AG09309 (cell line): Measurements from ENCODE around the gene ANKRD10.

Experiments used
- DNase-seq: peaks from one replicate; pipeline ENCODE4 v3.0.0-alpha.2; 2010; ENCODE audit warnings: low read depth
- H3K4me3 ChIP-seq: 2 replicates; pipeline ENCODE4 v1.5.1; 2011; ENCODE audit warnings: mild to moderate bottlenecking, low read depth, low read length, moderate library complexity; ENCODE audit not compliant: control insufficient read depth
- TF ChIP-seq, protein P1 (sequence below): IDR thresholded peaks from 2 replicates; pipeline ENCODE4 v1.5.1; 2011; ENCODE audit warnings: mild to moderate bottlenecking, low read depth, low read length, inconsistent platforms; ENCODE audit not compliant: insufficient read depth, control insufficient read depth; ENCODE audit errors: missing control alignments

Gene ANKRD10

DNA sequence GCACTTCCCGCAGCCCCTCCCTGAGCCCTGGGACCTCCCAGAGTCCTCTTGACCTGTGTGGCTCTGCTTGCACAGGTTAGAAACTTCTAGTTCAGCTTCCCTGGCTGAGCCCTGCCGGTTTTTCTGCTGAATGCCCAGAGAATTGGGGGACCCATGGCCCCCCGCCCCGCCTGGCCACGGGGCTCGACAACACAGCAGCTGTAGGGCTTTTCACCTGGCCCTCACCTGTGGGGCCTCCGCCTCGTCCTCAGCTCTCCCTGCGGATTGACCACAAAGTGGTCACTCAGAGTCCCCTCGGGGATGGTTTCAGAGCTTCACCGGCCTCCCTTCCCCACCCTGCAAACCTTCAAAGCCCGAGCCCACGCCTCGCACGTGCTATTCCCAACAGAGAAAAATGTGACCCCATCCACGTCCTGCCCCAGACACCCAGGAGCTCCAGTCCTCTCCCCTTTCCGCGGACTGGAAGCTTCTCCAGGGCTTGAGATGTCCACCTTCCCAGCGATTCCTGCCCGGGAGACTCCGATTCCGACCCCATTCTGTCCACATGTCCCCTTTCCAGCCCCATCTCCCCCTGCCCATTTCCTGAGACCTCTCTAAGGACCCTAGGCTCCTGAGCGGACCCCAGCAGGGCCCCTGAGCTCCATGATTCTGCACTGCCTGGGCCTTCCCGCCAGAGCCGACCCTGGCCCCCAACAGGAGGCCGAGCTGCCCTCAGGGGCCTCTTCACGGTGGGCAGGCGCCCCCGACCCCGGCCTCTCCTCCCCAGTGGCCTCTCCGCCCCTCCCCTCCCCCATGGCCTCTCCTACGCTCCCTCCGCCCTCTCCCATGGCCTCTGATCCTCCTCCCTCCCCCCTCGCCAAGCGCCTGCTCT lies 41.9 kb downstream of the ANKRD10 start:
- H3K4me3 ChIP-seq, result no peak overlapping the region
- TF ChIP-seq, protein P1, sequence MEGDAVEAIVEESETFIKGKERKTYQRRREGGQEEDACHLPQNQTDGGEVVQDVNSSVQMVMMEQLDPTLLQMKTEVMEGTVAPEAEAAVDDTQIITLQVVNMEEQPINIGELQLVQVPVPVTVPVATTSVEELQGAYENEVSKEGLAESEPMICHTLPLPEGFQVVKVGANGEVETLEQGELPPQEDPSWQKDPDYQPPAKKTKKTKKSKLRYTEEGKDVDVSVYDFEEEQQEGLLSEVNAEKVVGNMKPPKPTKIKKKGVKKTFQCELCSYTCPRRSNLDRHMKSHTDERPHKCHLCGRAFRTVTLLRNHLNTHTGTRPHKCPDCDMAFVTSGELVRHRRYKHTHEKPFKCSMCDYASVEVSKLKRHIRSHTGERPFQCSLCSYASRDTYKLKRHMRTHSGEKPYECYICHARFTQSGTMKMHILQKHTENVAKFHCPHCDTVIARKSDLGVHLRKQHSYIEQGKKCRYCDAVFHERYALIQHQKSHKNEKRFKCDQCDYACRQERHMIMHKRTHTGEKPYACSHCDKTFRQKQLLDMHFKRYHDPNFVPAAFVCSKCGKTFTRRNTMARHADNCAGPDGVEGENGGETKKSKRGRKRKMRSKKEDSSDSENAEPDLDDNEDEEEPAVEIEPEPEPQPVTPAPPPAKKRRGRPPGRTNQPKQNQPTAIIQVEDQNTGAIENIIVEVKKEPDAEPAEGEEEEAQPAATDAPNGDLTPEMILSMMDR, result no peak
- no peak for DNase-seq

DNA sequence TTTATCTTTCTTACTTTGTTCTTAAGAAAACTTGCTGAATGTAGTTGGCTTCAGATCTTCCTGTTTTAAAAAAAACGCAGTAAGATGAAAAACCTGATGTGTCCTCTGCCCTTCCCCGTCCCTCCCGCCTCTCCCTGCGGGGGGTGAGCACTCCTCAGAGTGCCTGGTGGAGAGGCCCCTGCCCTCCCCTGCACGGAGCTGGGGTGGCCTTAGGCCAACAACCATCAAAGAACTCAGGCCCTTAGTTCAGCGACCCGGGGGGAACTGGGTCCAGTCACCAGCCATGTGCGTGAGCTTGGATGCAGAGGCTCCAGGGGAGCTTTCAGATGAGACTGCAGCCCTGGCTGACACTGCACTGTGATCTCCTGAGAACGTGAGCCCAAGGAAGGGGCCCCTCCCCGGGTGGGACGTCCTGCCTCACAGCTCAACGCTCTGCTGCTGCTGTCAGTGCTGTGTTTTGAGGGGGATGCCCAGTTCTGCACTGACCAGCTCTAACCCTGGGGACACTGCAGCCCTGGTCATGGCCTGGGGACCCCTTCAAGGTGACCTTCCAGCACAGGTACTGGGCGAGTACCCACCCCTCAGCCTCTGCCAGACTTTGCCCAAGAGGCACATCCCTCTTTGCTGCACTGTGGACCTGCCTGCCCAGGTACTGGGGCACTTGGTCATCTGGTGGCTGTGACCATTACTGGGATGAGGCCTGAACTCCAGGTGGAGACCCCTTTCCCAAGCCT lies 42.7 kb downstream of the ANKRD10 start:
- H3K4me3 ChIP-seq, result no peak overlapping the region
- no peak for DNase-seq
- TF ChIP-seq, protein P1, result no peak

DNA sequence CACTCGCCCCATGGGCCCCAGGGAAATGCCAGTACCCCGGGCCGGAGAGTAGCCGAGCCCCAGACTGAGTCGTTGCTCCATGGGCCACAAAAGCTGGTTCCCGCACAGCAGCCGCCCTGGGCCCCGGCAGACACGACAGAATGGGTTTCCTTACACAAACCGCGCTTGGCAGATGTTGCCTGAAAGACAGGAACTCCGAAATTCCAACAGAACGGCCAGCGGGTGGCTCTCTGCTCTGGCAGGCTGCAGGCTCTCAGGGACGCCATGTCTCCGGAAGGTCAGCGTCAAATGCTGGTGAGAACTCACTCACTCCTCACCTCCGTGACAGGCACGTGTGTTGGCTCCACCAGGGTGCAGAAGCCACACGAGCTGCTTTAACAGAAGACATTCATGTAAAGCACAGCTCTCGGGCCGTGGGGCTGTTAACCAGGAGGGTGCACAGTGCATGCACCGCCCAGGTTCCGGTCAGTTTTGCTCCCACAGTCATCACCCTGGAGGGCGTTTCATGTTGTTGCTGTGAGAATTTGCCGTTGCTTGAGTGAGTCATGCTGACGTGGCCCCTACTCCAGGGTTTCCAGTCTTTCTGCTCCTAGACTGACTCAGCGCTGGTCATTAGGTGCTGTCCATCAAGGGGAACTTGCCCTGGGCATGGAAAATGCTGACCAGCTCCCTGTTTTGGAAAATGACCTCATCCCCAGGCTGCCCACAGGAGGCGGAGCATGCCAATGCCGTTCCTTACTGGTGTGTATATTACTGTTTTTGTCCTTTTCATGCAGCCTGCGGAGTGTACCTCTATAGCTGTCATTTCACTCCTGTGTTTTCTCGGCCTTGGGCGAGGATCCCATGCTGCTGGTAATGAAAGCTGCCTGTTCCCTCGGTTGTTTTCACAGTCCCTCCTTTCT lies 44.8 kb downstream of the ANKRD10 start:
- H3K4me3 ChIP-seq, result peak overlapping the region; percentile 31
- DNase-seq, result peak; percentile 99
- TF ChIP-seq, protein P1, result peak; percentile 9

DNA sequence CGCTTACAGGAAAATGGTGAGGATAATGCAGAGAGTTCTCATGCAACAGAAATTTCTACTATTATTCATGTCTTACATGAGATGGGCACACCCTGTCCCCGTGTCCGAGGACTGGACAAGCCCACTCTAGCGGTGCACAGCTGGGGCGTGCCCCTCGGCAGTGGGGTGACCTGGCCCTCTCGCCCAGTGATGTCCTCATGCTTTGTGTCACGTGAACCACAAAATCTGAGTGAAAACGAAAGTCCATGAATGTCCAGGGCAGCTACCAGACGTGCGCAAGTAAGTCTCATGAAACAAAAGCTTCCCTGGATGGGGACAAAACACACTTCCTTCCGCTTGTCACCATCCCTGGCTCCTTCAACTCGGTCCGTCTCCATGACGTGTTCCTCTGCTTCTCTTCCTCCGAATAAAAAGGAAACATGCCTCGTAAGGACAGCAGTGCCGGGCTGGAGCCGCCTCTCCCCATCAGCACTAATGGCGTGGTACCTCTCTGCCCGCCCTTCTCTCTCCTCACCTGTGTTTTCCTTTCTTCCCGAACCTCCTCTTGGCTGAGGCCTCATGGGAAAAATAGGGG lies 45.6 kb downstream of the ANKRD10 start:
- DNase-seq, result no peak
- H3K4me3 ChIP-seq, result peak overlapping the region; percentile 31

DNA sequence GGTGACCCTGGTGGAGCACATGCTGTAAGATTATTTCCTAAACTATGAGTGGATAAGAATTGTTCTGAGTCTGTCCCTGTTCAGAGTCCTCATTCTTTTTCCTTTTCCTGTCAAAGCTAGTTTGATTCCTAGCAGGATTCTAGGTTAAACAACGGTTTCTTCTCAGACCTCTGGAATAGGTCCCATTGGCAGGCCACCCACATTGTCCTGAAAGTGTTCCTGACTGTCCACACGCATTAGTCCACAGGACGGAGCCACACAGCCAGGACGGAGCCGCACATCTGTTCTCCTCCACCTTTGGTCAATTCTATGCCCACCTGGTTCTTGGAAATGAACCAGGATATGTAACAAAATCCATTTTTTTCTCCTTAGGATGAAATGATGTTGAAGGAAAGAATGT lies 46.1 kb downstream of the ANKRD10 start:
- no peak overlapping the region for H3K4me3 ChIP-seq
- TF ChIP-seq, protein P1, result no peak
- no peak for DNase-seq

More for the DNA sequence above, 45.6 kb downstream of the ANKRD10 start:
- TF ChIP-seq, protein P1, result no peak

DNA sequence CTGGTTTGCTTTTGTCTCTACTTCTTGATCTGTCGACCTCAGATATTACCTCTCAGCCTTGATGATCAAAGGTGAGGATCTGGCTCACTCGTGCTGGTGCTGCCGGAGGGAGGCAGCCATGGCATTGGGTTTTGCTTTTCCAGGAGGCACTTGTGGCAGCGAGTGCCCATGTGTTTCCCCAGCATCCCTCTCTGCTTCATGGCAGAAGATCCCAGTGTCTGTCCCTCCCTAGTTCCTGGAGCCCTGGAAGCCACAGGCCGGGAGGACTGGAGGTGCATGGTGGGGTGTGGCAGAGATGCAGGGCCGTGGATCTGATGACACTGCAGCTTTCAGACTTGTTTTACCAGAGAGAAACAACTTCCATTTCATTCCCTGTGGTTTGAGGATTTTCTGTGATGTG lies 47.5 kb downstream of the ANKRD10 start:
- DNase-seq, result no peak
- H3K4me3 ChIP-seq, result no peak overlapping the region
- TF ChIP-seq, protein P1, result no peak
